22Rv1 (cell line): ENCODE measurements around the gene DAG1.

Experiments
- CTCF ChIP-seq: fragments of 450-650 bp; IDR thresholded peaks from 2 replicates; pipeline ENCODE4 v1.5.1; 2017; ENCODE audit warnings: mild to moderate bottlenecking
- ZFX ChIP-seq: fragments of 450-650 bp; IDR thresholded peaks from 2 replicates; pipeline ENCODE4 v1.6.1; 2017; ENCODE audit warnings: antibody characterized with exemption, borderline replicate concordance

GRCh38 chr3:49471856-49472495, 1.9 kb downstream of the DAG1 start:
- TF ChIP-seq CTCF (no peak), ZFX (no peak)
